CD14-positive monocyte (primary cell): ENCODE measurements around the gene TDRD3. TPM values are rescaled to one million over a fixed set of nuclear protein-coding genes. Genes with fewer than 3 reads are reported as not detected.

Experiments used
- DNase-seq, 3 donors: peaks; one replicate each; pipeline ENCODE4 v3.0.0-alpha.2; 2011 to 2022
- H2AFZ ChIP-seq: 2 replicates; pipeline ENCODE4 v1.6.0; 2012; ENCODE audit warnings: mild to moderate bottlenecking, low read depth, low read length, inconsistent platforms; ENCODE audit not compliant: insufficient read depth, poor library complexity, severe bottlenecking
- H3K27ac ChIP-seq, 2 donors: 1 replicate in 1 of 2; 2 replicates in 1 of 2; pipeline ENCODE4 v1.5.1; 2012 to 2013; ENCODE audit warnings: low read length in 2 of 2, control low read depth in 1 of 2, inconsistent platforms in 1 of 2, low read depth in 1 of 2, mild to moderate bottlenecking in 1 of 2
- H3K27me3 ChIP-seq, 2 donors: one replicate each; pipeline versions ENCODE4 v1.6.0 to v1.6.1; 2011 to 2013; ENCODE audit warnings: low read length in 2 of 2; ENCODE audit not compliant: control insufficient read depth in 2 of 2, insufficient read depth in 2 of 2
- H3K36me3 ChIP-seq, 2 donors: replicated peaks in 1 of 2; 1 replicate in 1 of 2; 2 replicates in 1 of 2; pipeline versions ENCODE4 v1.5.1 to v1.6.1; 2012 to 2013; ENCODE audit warnings: low read length in 2 of 2, control low read depth in 1 of 2, inconsistent platforms in 1 of 2, mild to moderate bottlenecking in 1 of 2; ENCODE audit not compliant: insufficient read depth in 2 of 2, control insufficient read depth in 1 of 2
- H3K4me1 ChIP-seq, 2 donors: 1 replicate in 1 of 2; 2 replicates in 1 of 2; pipeline versions ENCODE4 v1.5.1 to v1.6.1; 2012 to 2013; ENCODE audit warnings: low read length in 2 of 2, control low read depth in 1 of 2, inconsistent platforms in 1 of 2, mild to moderate bottlenecking in 1 of 2, moderate library complexity in 1 of 2; ENCODE audit not compliant: insufficient read depth in 2 of 2, control insufficient read depth in 1 of 2
- H3K4me2 ChIP-seq: replicated peaks from 2 replicates; pipeline ENCODE3; 2012; ENCODE audit warnings: low read length, moderate library complexity, mild to moderate bottlenecking; ENCODE audit not compliant: poor library complexity, severe bottlenecking; ENCODE audit errors: extremely low read depth
- H3K4me3 ChIP-seq, 3 experiments: fragments of 200-600 bp in 1 of 3; sonication (generic) in 1 of 3; replicated peaks in 1 of 3; 1 replicate in 2 of 3; 2 replicates in 1 of 3; pipeline ENCODE4 v1.5.1; 2011 to 2013; ENCODE audit warnings: low read length in 3 of 3, mild to moderate bottlenecking in 3 of 3, control low read depth in 2 of 3, low read depth in 2 of 3, inconsistent platforms in 1 of 3, moderate library complexity in 1 of 3
- H3K79me2 ChIP-seq: 2 replicates; pipeline ENCODE4 v1.6.0; 2012; ENCODE audit warnings: mild to moderate bottlenecking, control low read depth, inconsistent platforms, low read length, moderate library complexity; ENCODE audit not compliant: insufficient read depth
- H3K9ac ChIP-seq: 2 replicates; pipeline ENCODE4 v1.6.0; 2017; ENCODE audit warnings: low read length, mild to moderate bottlenecking; ENCODE audit not compliant: insufficient read depth, poor library complexity, severe bottlenecking
- H3K9me3 ChIP-seq, 2 donors: replicated peaks in 1 of 2; 1 replicate in 1 of 2; 2 replicates in 1 of 2; pipeline versions ENCODE4 v1.5.1 to v1.6.1; 2012 to 2013; ENCODE audit warnings: low read length in 2 of 2, control low read depth in 1 of 2; ENCODE audit not compliant: control insufficient read depth in 1 of 2, insufficient read depth in 1 of 2
- H4K20me1 ChIP-seq: 2 replicates; pipeline ENCODE4 v1.6.0; 2012; ENCODE audit warnings: mild to moderate bottlenecking, low read length, control low read depth, moderate library complexity; ENCODE audit not compliant: insufficient read depth
- H3K27ac Mint-ChIP-seq, 7 donors: one replicate each; pipeline ENCODE4 v1.8.0; 2020; ENCODE audit warnings: mild to moderate bottlenecking in 7 of 7, mixed read lengths in 7 of 7, moderate library complexity in 6 of 7, inconsistent platforms in 2 of 7
- H3K27me3 Mint-ChIP-seq, 3 donors: one replicate each; pipeline ENCODE4 v1.8.0; 2021 to 2022; ENCODE audit warnings: low read depth in 3 of 3, mild to moderate bottlenecking in 3 of 3, mixed read lengths in 3 of 3, moderate library complexity in 3 of 3, inconsistent platforms in 1 of 3
- H3K36me3 Mint-ChIP-seq, 2 donors: one replicate each; pipeline ENCODE4 v1.8.0; 2020; ENCODE audit warnings: mixed read lengths in 2 of 2, inconsistent platforms in 1 of 2, mild to moderate bottlenecking in 1 of 2
- H3K4me1 Mint-ChIP-seq: one replicate; pipeline ENCODE4 v1.8.0; 2020; ENCODE audit warnings: mild to moderate bottlenecking, mixed read lengths
- H3K4me3 Mint-ChIP-seq, 2 donors: one replicate each; pipeline ENCODE4 v1.8.0; 2020; ENCODE audit warnings: mild to moderate bottlenecking in 2 of 2, mixed read lengths in 2 of 2, moderate library complexity in 1 of 2
- H3K9me3 Mint-ChIP-seq, 7 donors: one replicate each; pipeline ENCODE4 v1.8.0; 2020 to 2022; ENCODE audit warnings: mixed read lengths in 7 of 7, mild to moderate bottlenecking in 6 of 7, moderate library complexity in 6 of 7, inconsistent platforms in 2 of 7
- WGBS: methylation state at CpG from one replicate; pipeline ENCODE4 v1.1.5; 2013; ENCODE audit warnings: missing lambda C conversion rate; ENCODE audit not compliant: insufficient coverage; 5-methylcytosine and 5-hydroxymethylcytosine counted together
- intact Hi-C, 2 donors: fragments of 100-400 bp; cut with micrococcal nuclease; formaldehyde crosslinking; loops; one replicate each; pipeline versions ENCODE4 v1.15.0 to v1.15.1; 2023
- polyA plus RNA-seq, 3 donors: library from polyadenylated mRNA; depleted of rRNA in 1 of 3; unstranded in 2 of 3; stranded (reverse) in 1 of 3; fragments of 300-500 nt in 2 of 3; fragments of >200 nt in 1 of 3; fragmentation: Illumina TruSeq in 2 of 3; gene quantifications; 1 replicate in 2 of 3; 2 replicates in 1 of 3; pipeline ENCODE4 v1.2.3, GENCODE V29; 2012 to 2021
- TF ChIP-seq, protein P1 (sequence below): fragments of 200-600 bp; IDR thresholded peaks from one replicate; pipeline ENCODE4 v1.8.0; 2022; ENCODE audit warnings: antibody characterized with exemption, mild to moderate bottlenecking

Gene TDRD3
- polyA plus RNA-seq, 3 donors = 2.7 to 4.8 (median 4.7) TPM

DNA sequence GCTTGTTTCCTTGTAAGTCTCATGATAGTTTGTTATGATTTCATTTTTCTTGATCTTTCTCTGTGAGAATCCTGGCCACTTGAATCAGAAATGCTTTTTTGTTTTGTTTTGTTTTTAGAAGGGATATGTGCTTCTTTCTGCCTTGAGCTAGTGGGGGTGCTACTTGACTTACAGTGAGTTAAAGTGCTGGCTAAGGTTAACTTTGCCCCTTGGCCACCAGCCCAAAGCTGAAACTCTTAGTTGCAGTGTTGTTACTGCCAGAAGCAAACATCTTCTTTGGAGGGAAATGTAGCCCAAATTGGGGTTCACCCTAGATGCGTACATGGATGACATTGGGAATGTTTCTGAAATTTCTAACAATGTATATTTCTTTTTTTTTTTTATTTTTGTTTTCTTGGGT lies 57.4 kb downstream of the TDRD3 start:
- Mint-ChIP-seq H3K36me3 (peaks cover 2 to 6% of the 10 kb centered on the region in 2 donors), H3K9me3 (no peaks in the 10 kb centered on the region), H3K4me3 (no peak overlapping the region), H3K27me3 (no peaks in the 10 kb centered on the region), H3K4me1 (no peaks in the 10 kb centered on the region), H3K27ac (no peak overlapping the region)
- intact Hi-C loops = no loop called here
- H4K20me1 ChIP-seq = no peaks in the 10 kb centered on the region
- H2AFZ ChIP-seq = no peak overlapping the region
- DNase-seq = no peak
- H3K27me3 ChIP-seq = no peaks in the 10 kb centered on the region
- no peaks in the 10 kb centered on the region for H3K9me3 ChIP-seq
- no peaks in the 10 kb centered on the region for H3K79me2 ChIP-seq
- no peak overlapping the region for H3K4me2 ChIP-seq
- TF ChIP-seq, protein P1, sequence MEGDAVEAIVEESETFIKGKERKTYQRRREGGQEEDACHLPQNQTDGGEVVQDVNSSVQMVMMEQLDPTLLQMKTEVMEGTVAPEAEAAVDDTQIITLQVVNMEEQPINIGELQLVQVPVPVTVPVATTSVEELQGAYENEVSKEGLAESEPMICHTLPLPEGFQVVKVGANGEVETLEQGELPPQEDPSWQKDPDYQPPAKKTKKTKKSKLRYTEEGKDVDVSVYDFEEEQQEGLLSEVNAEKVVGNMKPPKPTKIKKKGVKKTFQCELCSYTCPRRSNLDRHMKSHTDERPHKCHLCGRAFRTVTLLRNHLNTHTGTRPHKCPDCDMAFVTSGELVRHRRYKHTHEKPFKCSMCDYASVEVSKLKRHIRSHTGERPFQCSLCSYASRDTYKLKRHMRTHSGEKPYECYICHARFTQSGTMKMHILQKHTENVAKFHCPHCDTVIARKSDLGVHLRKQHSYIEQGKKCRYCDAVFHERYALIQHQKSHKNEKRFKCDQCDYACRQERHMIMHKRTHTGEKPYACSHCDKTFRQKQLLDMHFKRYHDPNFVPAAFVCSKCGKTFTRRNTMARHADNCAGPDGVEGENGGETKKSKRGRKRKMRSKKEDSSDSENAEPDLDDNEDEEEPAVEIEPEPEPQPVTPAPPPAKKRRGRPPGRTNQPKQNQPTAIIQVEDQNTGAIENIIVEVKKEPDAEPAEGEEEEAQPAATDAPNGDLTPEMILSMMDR = no peak
- no peaks in the 10 kb centered on the region for H3K36me3 ChIP-seq
- no CpG with 5 or more reads among the region's 1 CpG for WGBS
- H3K9ac ChIP-seq = no peak overlapping the region
- no peak overlapping the region for H3K27ac ChIP-seq
- H3K4me3 ChIP-seq = no peak overlapping the region
- H3K4me1 ChIP-seq = no peaks in the 10 kb centered on the region

DNA sequence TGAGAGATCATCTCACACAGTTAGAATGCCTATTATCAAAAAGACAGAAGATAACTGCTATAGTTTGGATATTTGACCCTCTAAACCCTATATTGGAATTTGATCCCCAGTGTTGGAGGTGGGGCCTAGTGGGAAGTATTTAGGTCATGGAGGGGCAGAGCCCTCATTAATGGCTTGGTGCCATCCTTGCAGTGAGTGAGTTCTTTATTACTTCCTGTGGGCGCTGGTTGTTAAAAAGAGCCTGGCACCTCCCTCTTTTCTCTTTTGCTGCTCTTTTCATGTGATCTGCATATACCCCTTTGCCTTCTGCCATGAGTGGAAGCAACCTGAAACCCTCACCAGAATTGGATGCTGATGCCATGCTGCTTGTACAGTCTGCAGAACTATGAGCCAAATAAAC lies 66.8 kb downstream of the TDRD3 start:
- H3K79me2 ChIP-seq = no peaks in the 10 kb centered on the region
- TF ChIP-seq, protein P1 = no peak
- no peaks in the 10 kb centered on the region for H4K20me1 ChIP-seq
- no peak overlapping the region for H2AFZ ChIP-seq
- Mint-ChIP-seq H3K27me3 (no peaks in the 10 kb centered on the region), H3K9me3 (peaks cover 0 to 2% (median 0%) of the 10 kb centered on the region in 7 donors), H3K36me3 (peaks cover 21 to 32% of the 10 kb centered on the region in 2 donors), H3K4me3 (no peak overlapping the region), H3K4me1 (peaks cover 2% of the 10 kb centered on the region), H3K27ac (no peak overlapping the region)
- no peak overlapping the region for H3K27ac ChIP-seq
- H3K9ac ChIP-seq = no peak overlapping the region
- peaks cover 6 to 30% of the 10 kb centered on the region in 2 donors for H3K36me3 ChIP-seq
- no peak for DNase-seq
- H3K4me3 ChIP-seq = no peak overlapping the region
- H3K4me2 ChIP-seq = no peak overlapping the region
- 60% methylated on average over 1 of the region's 1 CpG for WGBS
- intact Hi-C loops = no loop called here
- H3K9me3 ChIP-seq = no peaks in the 10 kb centered on the region
- H3K4me1 ChIP-seq = no peaks in the 10 kb centered on the region
- H3K27me3 ChIP-seq = no peaks in the 10 kb centered on the region
